AG04449 (cell line): ENCODE measurements around the gene KRT33B.
"Not testable (repeated sequence)": the region's sequence is repeated elsewhere in the genome, so short reads cannot be mapped to it uniquely, and the experiment has no call there.

Experiments
- CTCF ChIA-PET: fragments of 350-600 bp; formaldehyde crosslinking; extraction: SDS; loops from one replicate; lab custom pipeline; 2021; ENCODE audit warnings: antibody characterized with exemption; lab: Yijun Ruan, JAX
- POLR2A ChIA-PET: fragments of 400-600, 350-600 bp; formaldehyde crosslinking; extraction: SDS; loops from one replicate; lab custom pipeline; 2020; ENCODE audit warnings: antibody characterized with exemption, inconsistent platforms; lab: Yijun Ruan, JAX
- DNase-seq: peaks from one replicate; pipeline ENCODE4 v3.0.0-alpha.2; 2010; ENCODE audit warnings: low read depth, low spot score
- H3K4me3 ChIP-seq: 2 replicates; pipeline ENCODE4 v1.5.1; 2011; ENCODE audit warnings: low read depth, mild to moderate bottlenecking, control low read depth, low read length
- TF ChIP-seq, protein P1 (sequence below): IDR thresholded peaks from one replicate; pipeline ENCODE4 v1.5.1; 2011; ENCODE audit warnings: mild to moderate bottlenecking, moderate library complexity, low read length, control low read depth, inconsistent platforms; ENCODE audit not compliant: insufficient read depth; ENCODE audit errors: missing control alignments

The KRT33B gene

DNA sequence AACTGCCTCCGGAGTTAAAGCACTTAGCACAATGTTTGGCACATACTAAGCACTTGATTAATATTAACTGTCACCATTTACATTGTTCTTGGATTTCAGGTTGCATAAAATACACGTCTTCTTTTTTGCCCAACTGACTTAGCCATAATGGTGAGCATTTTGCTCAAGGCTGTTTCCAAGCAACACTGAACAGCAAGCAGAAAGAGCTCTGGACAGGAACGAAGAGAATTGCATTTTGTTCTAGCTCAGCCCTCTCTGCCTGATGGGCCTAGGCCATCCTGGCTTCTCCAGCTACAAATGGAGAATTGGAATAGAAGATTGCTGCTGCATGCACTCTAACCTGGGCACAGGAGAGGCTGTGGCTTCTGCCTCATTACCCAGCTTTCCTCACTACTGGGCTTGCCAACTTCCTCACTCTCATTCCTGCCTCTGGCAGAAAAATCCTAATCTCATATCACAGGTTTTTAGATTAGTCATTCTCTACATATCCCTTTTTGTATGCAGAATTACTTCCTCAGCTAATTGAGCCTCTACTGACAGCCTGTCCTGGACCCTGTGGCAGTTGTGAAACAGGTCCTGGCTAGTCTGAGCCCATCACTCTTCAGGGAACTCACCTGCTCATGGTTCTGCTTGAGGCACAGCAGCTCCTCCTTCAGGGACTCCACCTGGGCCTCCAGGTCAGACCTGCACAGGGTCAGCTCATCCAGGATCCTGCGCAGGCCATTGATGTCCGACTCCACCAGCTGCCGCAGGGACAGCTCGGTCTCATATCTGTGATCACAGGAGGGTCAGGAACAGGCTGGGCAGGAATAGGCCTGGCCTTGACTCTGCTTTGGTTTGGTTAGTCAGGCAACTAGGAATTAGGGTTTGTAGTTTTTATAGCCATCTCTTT lies 21.5 kb downstream of the KRT33B start:
- ChIA-PET POLR2A (interaction anchor here (0.5 kb wide), 1 partner anchor 22 kb away, joined by 3 read pairs; no protein-coding TSS in a partner anchor), CTCF (interaction anchor here (1.2 to 4.2 kb wide), 4 partner anchors 19 to 201 kb away, joined by 4 to 22 read pairs (median 8); no protein-coding TSS in a partner anchor)
- H3K4me3 ChIP-seq = no peak overlapping the region
- DNase-seq = no peak
- TF ChIP-seq, protein P1, sequence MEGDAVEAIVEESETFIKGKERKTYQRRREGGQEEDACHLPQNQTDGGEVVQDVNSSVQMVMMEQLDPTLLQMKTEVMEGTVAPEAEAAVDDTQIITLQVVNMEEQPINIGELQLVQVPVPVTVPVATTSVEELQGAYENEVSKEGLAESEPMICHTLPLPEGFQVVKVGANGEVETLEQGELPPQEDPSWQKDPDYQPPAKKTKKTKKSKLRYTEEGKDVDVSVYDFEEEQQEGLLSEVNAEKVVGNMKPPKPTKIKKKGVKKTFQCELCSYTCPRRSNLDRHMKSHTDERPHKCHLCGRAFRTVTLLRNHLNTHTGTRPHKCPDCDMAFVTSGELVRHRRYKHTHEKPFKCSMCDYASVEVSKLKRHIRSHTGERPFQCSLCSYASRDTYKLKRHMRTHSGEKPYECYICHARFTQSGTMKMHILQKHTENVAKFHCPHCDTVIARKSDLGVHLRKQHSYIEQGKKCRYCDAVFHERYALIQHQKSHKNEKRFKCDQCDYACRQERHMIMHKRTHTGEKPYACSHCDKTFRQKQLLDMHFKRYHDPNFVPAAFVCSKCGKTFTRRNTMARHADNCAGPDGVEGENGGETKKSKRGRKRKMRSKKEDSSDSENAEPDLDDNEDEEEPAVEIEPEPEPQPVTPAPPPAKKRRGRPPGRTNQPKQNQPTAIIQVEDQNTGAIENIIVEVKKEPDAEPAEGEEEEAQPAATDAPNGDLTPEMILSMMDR = no peak

DNA sequence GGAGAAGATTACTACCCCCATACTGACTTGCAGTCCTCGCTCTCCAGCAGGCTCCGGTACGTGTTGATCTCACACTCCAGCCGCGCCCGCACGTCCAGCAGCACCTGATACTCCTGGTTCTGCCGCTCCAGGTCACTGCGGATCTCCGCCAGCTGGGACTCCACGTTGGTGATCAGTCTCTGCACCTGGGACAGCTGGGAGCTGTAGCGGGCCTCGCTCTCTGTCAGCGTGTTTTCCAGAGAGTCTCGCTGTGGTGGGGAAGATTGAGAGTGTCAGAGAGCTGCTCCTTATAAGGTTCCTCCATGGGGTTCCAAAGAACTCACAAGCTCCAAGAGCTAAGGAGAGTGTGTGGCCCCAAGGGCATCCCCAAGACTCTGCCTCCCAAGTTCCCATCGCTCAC lies 23.2 kb downstream of the KRT33B start:
- DNase-seq, H3K4me3 ChIP-seq, POLR2A ChIA-PET: not testable (repeated sequence)
- CTCF ChIA-PET = interaction anchor here (3.4 to 4.2 kb wide), 2 partner anchors 17 to 203 kb away, joined by 12 to 22 read pairs; no protein-coding TSS in a partner anchor

DNA sequence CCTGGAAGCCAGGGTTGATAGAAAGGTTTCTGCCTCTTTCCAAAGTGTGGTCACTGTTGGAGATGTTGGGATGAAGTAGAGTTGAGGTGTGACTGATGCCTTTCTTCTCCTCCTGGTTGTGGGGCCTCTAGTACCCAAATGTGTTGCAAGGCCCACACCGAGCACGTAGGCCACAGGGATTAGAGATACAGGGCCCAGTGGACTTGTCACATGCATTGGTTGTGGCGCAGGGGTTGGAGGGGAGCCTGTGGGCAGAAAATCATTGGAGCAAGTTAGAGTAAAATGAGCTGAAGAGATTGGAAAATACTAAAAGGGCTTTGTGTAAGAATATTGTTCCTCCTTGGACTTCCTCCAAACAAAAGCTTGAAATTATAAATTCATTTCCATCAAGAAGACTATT lies 23.6 kb downstream of the KRT33B start:
- ChIA-PET POLR2A (no interaction called here), CTCF (interaction anchor here (4.2 kb wide), 1 partner anchor 203 kb away, joined by 12 read pairs; no protein-coding TSS in a partner anchor)
- TF ChIP-seq, protein P1 = no peak
- no peak for DNase-seq
- H3K4me3 ChIP-seq = no peak overlapping the region

DNA sequence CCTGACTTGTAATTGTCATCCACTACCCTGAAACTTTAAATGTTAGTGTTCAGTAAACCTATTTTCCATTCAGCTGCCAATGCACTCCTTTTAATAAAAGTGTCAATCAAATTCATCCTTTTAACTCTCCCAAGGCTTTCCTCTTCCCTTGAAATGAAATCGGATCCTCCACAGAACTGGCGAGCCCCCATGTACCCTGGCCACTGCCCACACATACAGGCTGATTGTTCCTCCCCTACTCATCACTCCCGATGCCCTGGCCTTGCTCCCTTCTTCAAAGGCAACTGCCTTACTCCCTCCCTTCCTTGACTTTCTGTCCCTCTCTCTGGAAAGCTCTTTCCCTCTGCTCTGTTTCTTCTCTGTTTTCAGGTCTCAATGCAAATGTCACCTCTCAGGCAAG lies 26.6 kb downstream of the KRT33B start:
- no peak for DNase-seq
- POLR2A ChIA-PET = no interaction called here
- TF ChIP-seq, protein P1 = no peak
- CTCF ChIA-PET = interaction anchor here (0.8 kb wide), 1 partner anchor 13 kb away, joined by 3 read pairs; no protein-coding TSS in a partner anchor
- no peak overlapping the region for H3K4me3 ChIP-seq

DNA sequence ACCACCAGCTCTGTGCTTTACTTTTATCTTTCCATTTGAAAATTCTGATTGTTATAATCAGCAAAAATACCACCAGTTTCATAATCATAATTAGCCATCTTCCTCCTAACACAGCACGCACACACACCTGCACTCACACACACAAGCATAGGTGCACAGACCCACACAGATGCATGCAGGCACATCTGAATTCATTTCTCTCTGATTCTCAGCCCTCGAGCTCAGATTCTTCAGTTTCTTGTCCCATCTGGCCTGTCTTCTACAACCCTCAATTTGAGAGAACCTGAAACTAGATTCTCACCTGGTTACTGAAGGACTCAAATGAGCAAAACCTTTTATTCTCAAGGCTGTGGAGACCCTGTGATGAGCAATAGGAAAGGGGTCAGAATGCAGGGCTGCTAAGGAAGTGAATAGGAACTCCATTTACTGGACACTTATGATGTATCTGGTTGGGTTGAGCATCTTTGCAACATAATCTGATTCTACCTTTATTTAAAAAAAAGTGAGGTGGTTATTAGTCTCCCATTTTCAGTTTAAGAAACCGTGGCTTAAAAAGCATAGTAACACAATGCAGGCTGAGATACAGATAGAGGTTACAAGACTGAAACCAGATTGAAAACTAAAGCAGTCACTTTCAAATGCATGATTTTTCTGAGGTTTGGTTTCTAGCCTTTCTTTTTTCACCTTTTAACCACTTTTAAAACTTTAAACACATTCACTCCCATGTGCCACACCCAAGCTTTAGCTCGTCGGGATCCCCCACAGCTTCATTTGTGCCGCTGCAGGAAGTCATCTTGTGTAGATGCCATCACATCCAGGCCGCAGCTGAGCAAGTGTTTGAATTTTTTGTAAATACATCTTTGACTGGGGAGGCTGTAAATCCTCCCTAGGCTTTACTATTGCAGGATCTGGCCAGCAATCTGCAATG lies 28.4 kb downstream of the KRT33B start:
- ChIA-PET POLR2A (no interaction called here), CTCF (interaction anchor here (0.6 to 3.5 kb wide), 3 partner anchors 9 to 146 kb away, joined by 3 to 23 read pairs (median 5); no protein-coding TSS in a partner anchor)
- TF ChIP-seq, protein P1 = no peak
- no peak for DNase-seq
- no peak overlapping the region for H3K4me3 ChIP-seq

DNA sequence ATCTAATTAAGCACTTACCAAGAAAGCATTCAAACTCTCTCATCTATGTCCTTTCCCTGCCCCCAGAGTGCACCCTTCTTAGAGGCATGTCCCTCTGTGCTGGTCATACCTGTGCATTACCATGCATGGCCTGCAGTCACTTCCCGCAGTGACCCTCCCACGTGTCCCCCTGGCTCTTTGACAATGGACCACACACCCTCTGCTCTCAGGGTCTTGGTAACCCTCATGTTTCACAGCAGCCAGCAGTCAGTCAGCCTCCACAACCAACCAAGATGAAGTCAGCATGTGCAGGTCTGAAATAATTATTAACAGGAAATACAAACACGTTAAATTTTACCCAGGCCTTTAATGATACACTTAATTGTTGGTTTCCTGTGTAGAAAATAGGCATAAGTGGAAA lies 29.1 kb downstream of the KRT33B start:
- TF ChIP-seq, protein P1 = no peak
- DNase-seq = no peak
- H3K4me3 ChIP-seq = no peak overlapping the region
- ChIA-PET CTCF (interaction anchor here (1.2 to 3.5 kb wide), 2 partner anchors 9 to 10 kb away, joined by 5 to 23 read pairs; no protein-coding TSS in a partner anchor), POLR2A (no interaction called here)
